GM10266 (cell line): ENCODE measurements around the gene SLK.

Experiments
- DNase-seq: peaks from one replicate; pipeline ENCODE4 v3.0.0; 2012; ENCODE audit errors: extremely low spot score
- CTCF ChIP-seq: IDR thresholded peaks from 2 replicates; pipeline ENCODE4 v1.5.1; 2012; ENCODE audit warnings: mild to moderate bottlenecking, low read depth; ENCODE audit not compliant: control insufficient read depth, insufficient read depth; ENCODE audit errors: missing control alignments

Gene SLK

GRCh38 chr10:103986360-103986759 lies 19.4 kb downstream of the SLK start:
- DNase-seq, result no peak
- TF ChIP-seq CTCF, result no peak

GRCh38 chr10:103990121-103990520 lies 23.2 kb downstream of the SLK start:
- no peak for DNase-seq
- no peak for TF ChIP-seq CTCF

GRCh38 chr10:103990531-103990930 lies 23.6 kb downstream of the SLK start:
- no peak for DNase-seq
- no peak for TF ChIP-seq CTCF

- TF ChIP-seq CTCF, result no peak
- DNase-seq, result no peak
These were observed 24.6 kb downstream of the SLK start for GRCh38 chr10:103991393-103992128.

- no peak for DNase-seq
- no peak for TF ChIP-seq CTCF
These were observed 28.2 kb downstream of the SLK start for GRCh38 chr10:103995134-103995533.

- DNase-seq, result no peak
- TF ChIP-seq CTCF, result no peak
These were observed 31.9 kb downstream of the SLK start for GRCh38 chr10:103998805-103999204.

GRCh38 chr10:104002911-104003310 lies 36.0 kb downstream of the SLK start:
- TF ChIP-seq CTCF, result no peak
- no peak for DNase-seq
